Measurements from ENCODE around the gene IRF3.

Gene IRF3

DNA sequence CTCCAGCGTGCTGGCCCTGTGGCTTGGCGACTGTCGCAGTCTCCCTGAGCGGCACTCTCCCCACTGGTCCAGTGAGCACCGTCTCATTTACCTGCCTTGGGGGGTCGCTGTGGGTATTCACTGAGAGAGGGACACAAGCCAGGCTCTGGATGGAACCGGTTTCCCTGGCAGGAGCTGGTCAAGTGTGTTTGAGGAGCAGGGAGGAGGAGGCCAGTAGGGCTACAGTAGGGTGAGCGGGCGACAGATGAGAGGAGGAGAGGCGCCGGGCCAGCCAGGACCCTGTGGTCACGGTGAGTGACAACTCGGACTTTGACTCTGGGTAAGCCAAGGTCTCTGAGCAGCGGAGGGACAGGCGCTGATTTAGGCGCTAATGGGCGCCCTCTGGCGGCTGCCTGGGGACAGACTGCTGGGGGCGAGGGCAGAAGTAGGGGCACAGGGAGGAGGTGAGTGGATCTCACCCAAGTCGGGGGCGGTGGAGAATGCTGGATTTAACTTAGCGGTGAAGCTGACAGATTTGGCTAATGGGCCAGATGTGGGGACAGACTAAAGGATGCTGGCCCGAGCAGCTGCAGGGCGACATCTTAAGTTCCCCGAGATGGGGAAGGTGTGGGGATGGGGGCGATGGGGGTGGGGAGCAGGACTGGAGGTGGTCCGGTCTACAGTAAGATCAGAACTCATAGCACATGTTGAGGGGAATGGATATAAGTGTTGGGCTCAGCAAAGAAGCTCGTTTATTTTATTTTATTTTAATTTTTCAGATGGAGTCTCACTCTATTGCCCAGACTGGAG, 6.7 kb upstream of the IRF3 start:
- no peak overlapping the region for H3K4me3 ChIP-seq (ENCODE audit: low read depth, low read length)

DNA sequence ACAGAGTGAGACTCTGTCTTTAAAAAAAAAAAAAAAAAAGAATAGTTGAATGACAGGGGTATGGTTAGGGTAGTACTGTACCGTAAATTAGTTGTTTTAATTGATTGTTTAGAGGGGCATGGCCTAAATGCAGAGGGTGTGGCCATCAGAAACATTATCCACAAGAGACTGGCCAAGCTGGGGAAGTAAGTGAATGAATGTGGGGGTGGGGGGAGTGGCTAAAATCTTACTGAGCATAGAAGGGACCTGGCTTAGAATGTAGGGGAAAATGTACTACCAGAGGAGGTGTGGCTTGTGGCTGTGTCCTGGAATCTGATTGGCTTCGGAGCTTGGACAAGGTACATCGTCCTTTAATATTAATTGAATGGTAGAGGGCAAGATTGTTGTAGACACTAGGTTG, 3.9 kb upstream of the IRF3 start:
- H3K4me3 ChIP-seq (ENCODE audit: low read depth, low read length) = no peak overlapping the region

DNA sequence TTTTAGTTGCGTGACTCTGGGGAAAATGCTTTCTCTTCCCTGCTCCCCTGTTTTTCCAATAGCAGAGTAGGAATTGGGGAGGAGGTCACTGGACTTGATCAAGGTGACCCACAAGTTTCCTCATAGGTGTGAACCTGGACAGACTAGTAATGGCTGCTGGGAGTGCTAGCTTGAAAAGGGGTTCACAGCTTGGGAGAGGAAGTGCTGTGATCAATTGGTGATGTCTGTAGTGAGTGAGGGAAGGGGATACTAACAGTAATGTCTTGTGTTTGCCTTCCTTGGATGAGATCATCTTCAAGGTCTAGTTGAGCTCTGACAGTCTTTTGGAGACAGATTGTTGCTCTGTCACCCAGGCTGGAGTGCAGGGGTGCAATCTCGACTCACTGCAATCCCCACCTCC, 1.8 kb upstream of the IRF3 start:
- no peak overlapping the region for H3K4me3 ChIP-seq (ENCODE audit: low read depth, low read length)

DNA sequence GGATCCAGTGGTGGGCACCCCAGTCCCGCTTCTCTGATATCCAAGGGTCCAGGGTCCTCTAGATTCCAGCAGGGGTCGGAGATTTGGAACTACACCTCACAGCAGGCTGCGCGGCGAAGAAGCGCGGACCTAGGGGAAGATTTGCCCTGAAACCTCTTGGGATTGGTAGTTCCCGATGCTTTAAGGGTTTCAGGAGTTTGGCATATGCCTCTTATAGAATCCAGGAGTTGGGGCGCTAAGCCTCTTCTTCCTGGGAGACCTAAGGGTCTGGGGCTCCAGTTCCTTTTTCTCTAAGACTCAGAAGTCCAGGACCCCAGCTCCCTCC, 425 bp upstream of the IRF3 start:
- H3K4me3 ChIP-seq (ENCODE audit: low read depth, low read length) = peak overlapping the region; percentile 86

DNA sequence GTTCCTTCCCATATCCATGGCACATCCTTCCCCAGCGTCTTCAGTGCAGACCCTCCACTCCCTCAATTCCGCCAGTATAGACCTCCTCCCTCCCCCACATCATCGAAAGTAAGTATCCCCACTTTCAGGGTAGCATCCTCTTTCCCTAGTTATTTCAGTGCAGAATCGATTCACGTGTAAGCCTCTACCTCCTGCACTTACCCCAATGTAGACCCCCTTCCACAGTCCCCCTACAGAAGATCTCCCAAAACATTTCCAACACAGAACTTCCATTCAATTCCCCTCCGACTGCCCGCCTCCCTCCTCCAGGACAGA, 664 bp downstream of the IRF3 start:
- peak overlapping the region; percentile 86 for H3K4me3 ChIP-seq (ENCODE audit: low read depth, low read length)

DNA sequence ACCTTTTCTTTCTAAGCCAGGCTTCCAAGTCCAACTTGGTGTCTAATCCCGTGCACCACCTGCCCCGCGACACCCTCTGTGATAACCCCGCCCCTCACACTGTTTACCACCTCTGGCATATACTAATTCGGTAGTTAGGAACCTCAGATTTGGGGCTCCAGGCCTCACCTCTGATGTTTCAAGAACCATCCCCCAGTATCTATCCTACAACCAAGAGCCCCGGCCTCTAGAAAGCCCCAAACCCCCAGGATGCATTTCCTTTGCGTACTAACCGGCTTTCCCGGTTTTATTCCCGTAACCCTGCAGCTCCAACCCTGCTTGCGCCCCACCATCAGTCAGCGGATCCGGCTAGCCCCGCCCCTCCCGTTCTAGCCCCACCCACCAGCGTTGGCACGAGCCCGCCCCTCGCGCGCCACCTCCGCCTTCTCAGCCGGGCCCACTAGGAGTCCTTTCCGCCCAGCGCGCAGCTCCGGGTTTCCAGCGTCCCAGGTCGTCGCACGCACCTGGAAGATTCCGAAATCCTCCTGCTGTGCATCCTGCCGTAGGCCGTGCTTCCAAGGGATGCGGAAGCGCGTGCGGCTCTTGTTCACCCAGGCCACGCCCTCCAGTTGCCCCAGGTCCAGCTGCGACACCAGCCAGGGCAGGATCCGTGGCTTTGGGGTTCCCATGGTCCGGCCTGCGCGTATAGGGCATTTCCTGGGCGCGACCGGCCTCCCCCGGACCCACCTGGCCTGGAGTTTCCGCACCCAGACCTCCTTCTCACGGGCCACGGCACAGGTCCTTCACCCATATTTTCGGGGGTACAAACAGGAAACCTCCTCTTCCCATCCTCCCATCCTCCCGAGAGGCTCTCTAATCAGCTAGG, 1.3 kb downstream of the IRF3 start:
- peak overlapping the region; percentile 86 for H3K4me3 ChIP-seq (ENCODE audit: low read depth, low read length)

DNA sequence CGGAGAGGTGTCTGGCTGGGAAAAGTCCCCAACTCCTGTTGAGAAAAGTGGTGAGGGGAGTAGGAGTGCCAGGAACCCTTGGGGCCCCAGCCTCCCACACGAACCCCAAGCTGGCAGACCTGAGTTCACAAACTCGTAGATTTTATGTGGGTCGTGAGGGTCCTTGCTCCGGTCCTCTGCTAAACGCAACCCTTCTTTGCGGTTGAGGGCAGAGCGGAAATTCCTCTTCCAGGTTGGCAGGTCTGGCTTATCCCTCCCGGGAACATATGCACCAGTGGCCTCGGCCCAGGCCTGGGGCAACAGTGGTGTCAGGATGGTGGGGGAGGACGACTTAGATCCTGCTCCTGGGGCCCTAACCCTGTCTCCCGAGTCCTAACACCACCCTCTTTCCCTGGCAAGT, 2.4 kb downstream of the IRF3 start:
- no peak overlapping the region for H3K4me3 ChIP-seq (ENCODE audit: low read depth, low read length)

DNA sequence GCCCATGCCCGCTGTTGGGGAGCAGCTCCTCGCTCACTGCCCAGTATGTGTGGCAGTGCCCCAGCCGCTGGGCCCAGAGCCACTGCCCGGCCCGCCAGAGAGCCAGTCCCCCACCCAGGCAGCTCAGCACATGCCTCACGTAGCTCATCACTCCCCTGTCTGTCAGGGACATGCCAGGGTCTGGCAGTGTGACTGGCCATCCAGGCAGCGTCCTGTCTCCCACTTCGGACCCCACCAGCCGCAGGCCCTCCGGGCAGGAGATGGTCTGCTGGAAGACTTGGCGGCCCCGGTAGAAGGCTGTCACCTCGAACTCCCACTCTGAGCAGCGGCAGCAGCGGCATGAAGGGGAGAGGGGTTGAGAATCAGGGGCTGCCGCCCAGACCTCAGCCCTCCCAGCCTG, 3.6 kb downstream of the IRF3 start:
- H3K4me3 ChIP-seq (ENCODE audit: low read depth, low read length) = no peak overlapping the region

DNA sequence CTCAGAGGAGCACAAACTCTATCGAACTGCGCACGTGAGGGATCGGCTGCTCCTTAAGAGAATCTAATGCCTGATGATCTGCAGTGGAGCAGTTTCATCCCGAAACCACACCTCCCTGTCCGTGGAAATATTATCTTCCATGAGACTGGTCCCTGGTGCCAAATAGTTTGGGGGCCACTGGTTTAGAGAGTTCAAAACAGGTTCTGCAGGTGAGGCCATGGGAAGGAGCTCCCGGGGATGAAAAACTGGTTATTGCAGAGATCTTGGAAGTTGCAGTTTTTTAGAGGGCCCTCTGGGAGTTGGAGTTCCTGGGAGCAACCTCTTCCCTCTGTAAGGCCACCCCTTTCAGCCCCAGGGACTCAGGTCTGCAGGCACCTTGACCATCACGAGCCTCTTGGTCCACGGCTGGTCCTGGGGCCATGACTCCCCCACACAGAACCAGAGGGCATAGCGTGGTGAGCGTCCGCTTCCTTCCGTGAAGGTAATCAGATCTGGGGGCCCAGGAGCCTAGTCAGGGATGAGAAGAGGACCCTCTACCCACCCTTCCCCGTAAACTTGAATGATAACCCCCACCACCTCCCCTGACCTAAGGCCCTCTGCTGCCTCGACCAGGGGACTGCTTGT, 5.2 kb downstream of the IRF3 start:
- H3K4me3 ChIP-seq (ENCODE audit: low read depth, low read length) = no peak overlapping the region

DNA sequence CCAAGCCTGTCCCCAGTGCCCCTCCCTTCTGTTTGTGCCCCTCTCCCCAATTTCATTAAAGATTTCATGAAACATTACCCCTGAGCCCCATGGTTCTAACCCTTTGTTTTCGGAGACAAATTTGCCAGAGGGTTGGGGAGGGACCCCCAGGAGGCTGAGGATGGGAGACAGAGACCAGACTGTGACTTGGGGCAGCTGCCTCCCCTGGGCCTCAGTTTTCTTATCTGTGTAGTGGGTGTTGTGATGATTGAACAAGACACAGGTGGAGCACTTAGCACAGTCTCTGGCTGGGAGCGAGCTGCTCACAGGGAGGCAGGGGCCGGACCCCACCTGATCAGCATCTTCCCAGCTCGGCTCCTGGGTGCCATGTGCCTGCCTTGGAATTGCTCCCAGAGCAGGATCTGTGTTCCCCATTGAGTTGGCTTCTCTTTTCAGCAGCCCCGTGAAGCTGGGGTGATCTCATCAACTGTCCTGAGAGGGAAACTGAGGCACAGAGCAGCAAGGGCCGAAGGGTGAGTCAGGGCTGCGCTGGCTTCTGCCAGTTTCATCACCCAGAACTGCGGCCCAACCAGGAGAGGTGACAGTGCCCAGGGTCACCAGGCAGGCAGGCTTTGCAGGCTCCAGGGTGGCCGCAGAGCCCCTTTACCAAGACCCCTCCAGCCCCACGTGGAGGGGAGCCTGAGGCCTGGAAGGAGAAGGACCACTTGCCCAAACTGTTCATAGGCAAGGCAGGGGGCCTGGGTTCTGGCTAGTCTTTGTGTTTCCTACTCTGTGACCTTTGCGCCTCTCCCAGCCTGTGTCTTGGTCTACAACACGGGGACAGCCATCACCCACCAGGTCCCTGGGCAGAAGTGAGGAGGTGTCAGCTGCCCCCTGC, 6.9 kb downstream of the IRF3 start:
- no peak overlapping the region for H3K4me3 ChIP-seq (ENCODE audit: low read depth, low read length)

DNA sequence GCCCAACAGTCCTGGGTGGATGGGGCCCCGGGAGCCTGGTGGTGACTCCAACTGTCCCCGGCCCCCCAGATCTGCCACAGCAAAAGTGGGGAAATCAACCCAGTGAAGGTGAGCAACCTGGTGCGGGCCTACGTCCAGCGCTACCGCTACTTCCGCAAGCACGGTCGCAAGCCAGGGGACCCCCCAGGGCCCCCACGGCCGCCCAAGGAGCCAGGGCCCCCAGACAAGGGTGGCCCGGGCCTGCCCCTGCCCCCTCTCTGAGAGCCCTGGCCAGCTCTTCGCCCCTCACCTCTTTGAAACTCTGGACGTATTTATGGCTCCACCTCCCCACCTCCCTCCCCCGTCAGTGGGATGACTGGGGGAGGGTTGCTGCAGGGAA, 7.5 kb downstream of the IRF3 start:
- H3K4me3 ChIP-seq (ENCODE audit: low read depth, low read length) = no peak overlapping the region

DNA sequence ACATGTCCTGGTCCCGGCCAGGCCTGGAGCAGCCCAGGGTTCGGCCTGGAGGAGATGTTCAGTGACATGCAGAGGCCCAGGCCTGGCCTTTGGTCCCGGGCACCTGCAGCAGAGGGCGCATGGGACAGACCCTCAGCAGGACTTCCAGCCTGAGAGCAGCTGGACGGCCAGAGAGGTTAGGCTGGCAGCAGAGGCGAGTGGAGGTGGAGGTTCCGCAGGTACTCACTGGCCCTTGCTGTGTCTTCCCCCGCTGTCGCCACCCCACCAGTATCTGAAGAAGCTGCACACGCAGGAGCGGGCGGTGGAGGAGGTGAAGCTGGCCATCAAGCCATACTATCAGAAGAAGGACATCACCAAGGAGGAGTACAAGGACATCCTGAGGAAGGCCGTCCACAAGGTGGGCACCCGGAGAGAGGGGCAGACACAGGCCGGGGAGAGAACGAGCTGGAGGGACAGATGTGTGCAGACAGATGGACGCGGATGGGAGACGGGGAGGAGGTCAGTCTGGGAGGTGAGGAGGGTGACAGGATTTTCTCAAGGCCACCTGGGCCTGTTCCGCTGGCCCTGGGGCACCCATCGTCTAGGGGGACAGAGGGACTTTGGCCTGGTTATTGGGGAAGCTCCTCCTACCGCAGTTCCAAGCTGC, 8.0 kb downstream of the IRF3 start:
- H3K4me3 ChIP-seq (ENCODE audit: low read depth, low read length) = no peak overlapping the region

DNA sequence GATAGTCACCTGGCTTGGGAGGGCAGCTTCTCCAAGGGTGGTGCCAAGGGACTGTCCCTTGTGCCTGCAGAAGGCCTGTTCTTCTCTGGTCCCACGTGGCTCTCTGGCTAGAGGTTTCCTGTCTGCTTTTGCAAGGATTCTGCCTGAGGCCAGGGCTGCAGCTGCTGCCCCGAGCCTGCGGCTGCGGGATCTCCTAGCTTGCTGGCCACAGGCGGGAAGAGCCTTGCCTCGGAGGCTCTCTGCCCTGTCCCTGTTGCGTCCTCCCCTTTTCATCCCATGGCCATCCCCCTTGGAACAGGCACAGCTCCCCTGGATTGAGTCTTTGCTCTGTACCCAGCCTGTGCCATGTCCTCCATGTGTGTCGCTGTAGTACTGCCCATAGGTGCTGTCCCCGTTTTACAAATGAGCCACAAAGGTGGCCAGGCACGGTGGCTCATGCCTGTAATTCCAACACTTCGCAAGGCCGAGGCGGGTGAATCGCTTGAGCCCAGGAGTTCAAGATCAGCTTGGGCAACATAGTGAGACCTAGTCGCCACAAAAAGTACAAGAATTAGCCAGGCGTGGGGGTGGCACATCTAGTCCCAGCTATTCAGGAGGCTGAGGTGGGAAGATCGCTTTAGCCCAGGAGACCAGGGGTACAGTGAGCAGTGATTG, 9.1 kb downstream of the IRF3 start:
- no peak overlapping the region for H3K4me3 ChIP-seq (ENCODE audit: low read depth, low read length)

DNA sequence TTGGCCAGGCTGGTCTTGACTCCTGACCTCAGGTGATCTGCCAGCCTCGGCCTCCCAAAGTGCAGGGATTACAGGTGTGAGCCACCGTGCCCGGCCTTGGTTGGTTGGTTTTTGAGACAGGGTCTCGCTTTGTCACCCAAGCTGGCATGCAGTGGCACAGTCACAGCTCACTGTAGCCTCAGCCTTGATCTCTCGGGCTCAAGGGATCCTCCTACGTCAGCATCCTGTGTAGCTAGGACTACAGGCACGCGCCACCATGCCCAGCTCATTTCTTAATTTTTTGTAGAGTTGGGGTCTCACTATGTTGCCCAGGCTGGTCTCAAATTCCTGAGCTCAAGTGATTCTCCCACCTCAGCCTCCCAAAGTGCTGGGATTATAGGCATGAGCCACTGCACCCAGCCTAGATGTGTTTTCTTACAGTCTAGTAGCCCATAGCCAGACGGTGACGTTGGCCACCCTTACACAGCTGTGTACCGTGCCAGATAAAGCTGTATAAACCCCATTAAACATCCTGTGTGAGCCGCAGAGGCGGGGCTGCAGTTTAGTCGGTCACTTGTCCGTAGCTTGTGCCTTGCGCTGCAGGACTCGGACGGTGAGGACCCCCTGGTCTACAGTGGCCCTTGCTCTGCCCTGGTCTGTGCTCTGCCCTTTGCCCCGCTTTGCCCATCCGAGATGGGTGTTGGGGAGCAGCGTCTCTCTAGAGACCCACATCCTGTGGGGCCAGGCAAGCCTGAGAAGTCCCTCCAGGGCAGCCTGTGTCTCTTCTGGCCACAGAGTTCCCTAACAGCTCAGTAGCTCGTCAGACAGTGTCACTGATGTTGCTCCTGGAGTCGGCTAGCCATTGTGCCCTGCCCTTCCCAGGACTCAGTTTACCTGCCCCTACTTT, 9.8 kb downstream of the IRF3 start:
- no peak overlapping the region for H3K4me3 ChIP-seq (ENCODE audit: low read depth, low read length)

DNA sequence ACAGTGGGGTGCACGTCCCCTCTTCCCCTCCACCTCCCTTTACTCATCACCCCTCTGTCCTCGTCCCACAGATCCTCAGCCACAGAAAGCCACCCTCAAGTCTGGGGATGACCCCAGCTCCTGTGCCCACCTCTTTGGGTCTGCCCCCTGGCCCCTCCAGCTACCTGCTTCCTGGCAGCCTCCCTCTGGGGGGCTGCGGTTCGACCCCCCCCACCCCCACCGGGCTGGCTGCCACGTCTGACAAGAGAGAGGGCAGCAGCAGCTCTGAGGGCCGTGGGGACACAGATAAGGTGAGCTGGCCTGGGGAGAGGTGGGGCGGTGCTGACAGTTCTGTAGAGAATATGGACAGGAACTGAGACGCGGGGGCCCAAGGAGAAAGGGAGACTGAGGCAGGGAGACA, 11.1 kb downstream of the IRF3 start:
- H3K4me3 ChIP-seq (ENCODE audit: low read depth, low read length) = no peak overlapping the region

DNA sequence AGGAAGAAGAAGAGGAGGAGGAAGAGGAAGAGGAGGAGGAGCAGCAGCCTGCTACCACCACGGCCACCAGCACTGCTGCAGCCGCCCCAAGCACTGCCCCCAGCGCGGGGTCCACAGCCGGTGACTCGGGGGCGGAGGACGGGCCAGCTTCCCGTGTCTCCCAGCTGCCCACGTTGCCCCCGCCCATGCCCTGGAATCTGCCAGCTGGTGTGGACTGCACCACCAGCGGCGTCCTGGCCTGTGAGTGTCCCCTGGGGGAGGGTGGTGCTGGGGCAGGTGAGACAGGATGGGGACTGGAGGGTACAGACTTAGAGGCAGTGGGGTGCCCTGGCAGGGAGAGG, 12.2 kb downstream of the IRF3 start:
- no peak overlapping the region for H3K4me3 ChIP-seq (ENCODE audit: low read depth, low read length)

DNA sequence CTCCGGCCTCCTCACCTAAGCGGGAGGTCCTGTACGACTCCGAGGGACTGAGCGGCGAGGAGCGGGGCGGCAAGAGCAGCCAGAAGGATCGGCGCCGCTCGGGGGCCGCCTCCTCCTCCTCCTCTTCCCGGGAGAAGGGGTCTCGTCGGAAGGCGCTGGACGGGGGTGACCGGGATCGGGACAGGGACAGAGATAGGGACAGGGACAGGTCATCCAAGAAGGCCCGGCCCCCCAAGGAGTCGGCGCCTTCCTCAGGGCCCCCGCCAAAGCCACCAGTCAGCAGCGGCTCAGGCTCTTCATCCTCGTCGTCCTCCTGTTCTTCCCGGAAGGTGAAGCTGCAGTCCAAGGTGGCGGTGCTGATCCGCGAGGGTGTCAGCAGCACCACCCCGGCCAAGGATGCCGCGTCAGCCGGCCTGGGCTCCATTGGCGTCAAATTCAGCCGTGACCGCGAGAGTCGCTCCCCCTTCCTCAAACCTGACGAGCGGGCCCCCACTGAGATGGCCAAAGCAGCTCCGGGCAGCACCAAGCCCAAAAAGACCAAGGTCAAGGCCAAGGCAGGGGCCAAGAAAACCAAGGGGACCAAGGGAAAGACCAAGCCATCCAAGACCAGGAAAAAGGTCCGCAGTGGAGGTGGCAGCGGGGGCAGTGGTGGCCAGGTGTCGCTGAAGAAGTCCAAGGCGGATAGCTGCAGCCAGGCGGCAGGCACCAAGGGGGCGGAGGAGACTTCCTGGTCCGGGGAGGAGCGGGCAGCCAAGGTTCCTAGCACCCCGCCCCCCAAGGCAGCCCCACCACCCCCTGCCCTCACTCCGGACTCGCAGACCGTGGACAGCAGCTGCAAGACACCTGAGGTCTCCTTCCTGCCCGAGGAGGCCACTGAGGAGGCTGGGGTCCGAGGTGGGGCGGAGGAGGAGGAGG, 12.8 kb downstream of the IRF3 start:
- H3K4me3 ChIP-seq (ENCODE audit: low read depth, low read length) = no peak overlapping the region

DNA sequence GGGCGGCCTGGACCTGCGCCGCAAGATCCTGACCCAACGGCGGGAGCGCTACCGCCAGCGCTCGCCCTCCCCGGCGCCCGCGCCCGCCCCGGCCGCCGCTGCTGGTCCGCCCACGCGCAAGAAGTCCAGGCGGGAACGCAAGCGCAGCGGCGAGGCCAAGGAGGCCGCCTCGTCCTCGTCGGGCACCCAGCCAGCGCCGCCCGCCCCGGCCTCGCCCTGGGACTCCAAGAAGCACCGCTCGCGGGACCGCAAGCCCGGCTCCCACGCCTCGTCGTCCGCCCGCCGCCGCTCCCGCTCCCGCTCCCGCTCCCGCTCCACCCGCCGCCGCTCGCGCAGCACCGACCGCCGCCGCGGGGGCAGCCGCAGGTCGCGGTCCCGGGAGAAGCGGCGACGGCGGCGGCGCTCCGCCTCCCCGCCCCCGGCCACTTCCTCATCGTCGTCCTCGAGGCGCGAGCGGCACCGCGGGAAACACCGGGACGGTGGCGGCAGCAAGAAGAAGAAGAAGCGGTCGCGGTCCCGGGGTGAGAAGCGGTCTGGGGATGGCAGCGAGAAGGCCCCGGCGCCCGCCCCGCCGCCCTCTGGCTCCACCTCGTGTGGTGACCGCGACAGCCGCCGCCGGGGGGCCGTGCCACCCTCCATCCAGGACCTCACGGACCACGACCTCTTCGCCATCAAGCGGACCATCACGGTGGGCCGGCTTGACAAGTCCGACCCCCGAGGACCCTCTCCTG, 13.7 kb downstream of the IRF3 start:
- no peak overlapping the region for H3K4me3 ChIP-seq (ENCODE audit: low read depth, low read length)
